Ovary (tissue), 9 donors: ENCODE measurements around the gene KIF16B. TPM values are rescaled to one million over a fixed set of nuclear protein-coding genes. Genes with fewer than 3 reads are reported as not detected.

Experiments used
- DNase-seq, 5 donors: peaks; one replicate each; pipeline ENCODE4 v3.0.0-alpha.2; 2019 to 2020
- H3K27ac ChIP-seq, 2 donors: fragments of 200-600 bp; one replicate each; pipeline versions ENCODE4 v1.5.1 to v1.8.0; 2019 to 2022
- H3K27me3 ChIP-seq: fragments of 200-600 bp; one replicate; pipeline ENCODE4 v1.8.0; 2022
- H3K36me3 ChIP-seq: fragments of 200-600 bp; sonication (generic); one replicate; pipeline ENCODE4 v1.5.1; 2019
- H3K4me1 ChIP-seq: one replicate; pipeline ENCODE4 v1.8.1; 2013; ENCODE audit warnings: mild to moderate bottlenecking, moderate library complexity; ENCODE audit not compliant: insufficient read depth
- H3K4me3 ChIP-seq: fragments of 200-600 bp; sonication (generic); one replicate; pipeline ENCODE4 v1.5.1; 2017
- H3K9me3 ChIP-seq, 2 donors: fragments of 200-600 bp in 1 of 2; sonication (generic) in 1 of 2; one replicate each; pipeline versions ENCODE4 v1.5.1 to v1.8.1; 2013 to 2019; ENCODE audit warnings: mild to moderate bottlenecking in 1 of 2, moderate library complexity in 1 of 2
- CTCF ChIP-seq, 3 donors: fragments of 450-650 bp in 2 of 3; fragments of 200-600 bp in 1 of 3; IDR thresholded peaks; one replicate each; pipeline versions ENCODE4 v1.5.1 to v1.8.0; 2016 to 2022; ENCODE audit warnings: antibody characterized with exemption in 3 of 3, mild to moderate bottlenecking in 1 of 3
- EP300 ChIP-seq: sonication (generic); formaldehyde crosslinking; IDR thresholded peaks from one replicate; pipeline ENCODE4 v1.6.1; 2017; ENCODE audit warnings: antibody characterized with exemption
- POLR2A ChIP-seq: fragments of 450-650 bp; IDR thresholded peaks from one replicate; pipeline ENCODE4 v1.6.1; 2017; ENCODE audit warnings: antibody characterized with exemption, mild to moderate bottlenecking, moderate library complexity
- WGBS, 3 donors: extraction: QIAGEN DNeasy Blood & Tissue Kit in 1 of 3; methylation state at CpG; one replicate each; pipeline versions ENCODE4 v1.1.5 to v1.1.7; 2013 to 2017; 5-methylcytosine and 5-hydroxymethylcytosine counted together
- intact Hi-C, 4 donors: fragments of 100-400 bp; cut with DNase I; formaldehyde crosslinking; loops; one replicate each; pipeline versions ENCODE4 v1.11.0 to v1.15.1; 2022 to 2023
- polyA plus RNA-seq, 2 donors: library from polyadenylated mRNA; stranded (reverse); fragments of 200-250 nt in 1 of 2; fragments of 350-450 nt in 1 of 2; fragmentation: Illumina TruSeq in 1 of 2; extraction: RNeasy Lipid Tissue Mini Kit (QIAGEN cat#74804) in 1 of 2; gene quantifications; one replicate each; pipeline ENCODE4 v1.2.3, GENCODE V29; 2013 to 2014
- total RNA-seq, 7 donors: library from RNA; depleted of rRNA in 2 of 7; stranded (reverse); fragments of >200 nt in 2 of 7; fragmentation: NEBNext Ultra II Directional in 3 of 7; extraction: Animal tissue kit (Norgen Biotek cat#: 25700) in 3 of 7; gene quantifications; one replicate each; pipeline versions ENCODE4 v1.1.0 to v1.2.4, GENCODE V29; 2016 to 2023
- donor health status: DM: no; HTN: no; CAD: no; lungs with moderate emphysema.
- donor health status: DM: no; HTN: no; CAD: no.
- donor health status: Bipolar disorder and iron deficiency.
- donor health status: DM: yes; HTN: yes; CAD: no.
- donor health status: DM: no; HTN: no; CAD: no.
- donor health status: DM: yes; HTN: yes; CAD: no.

Gene KIF16B
- total and polyA plus RNA-seq, 9 donors = 10.9 to 28.1 (median 20.2) TPM

- WGBS, 3 donors = 83 to 85% (median 85%) methylated on average over 2 of the region's 2 CpGs
- H3K27me3 ChIP-seq = no peaks in the 10 kb centered on the region
- no peak overlapping the region for H3K27ac ChIP-seq
- H3K4me1 ChIP-seq = no peaks in the 10 kb centered on the region
- H3K4me3 ChIP-seq = no peak overlapping the region
- intact Hi-C loops = no loop called here
- H3K9me3 ChIP-seq = no peaks in the 10 kb centered on the region
- no peaks in the 10 kb centered on the region for H3K36me3 ChIP-seq
- DNase-seq = no peak
- TF ChIP-seq CTCF (IDR thresholded peaks at IDR 0.05) = no peak
- no peak for TF ChIP-seq EP300
Measured at GRCh38 chr20:16481977-16482376, 91.3 kb downstream of the KIF16B start.

- H3K4me3 ChIP-seq = no peak overlapping the region
- TF ChIP-seq CTCF (IDR thresholded peaks at IDR 0.05) (no peak), POLR2A (no peak), EP300 (no peak)
- DNase-seq = no peak
- no peak overlapping the region for H3K27ac ChIP-seq
- no peaks in the 10 kb centered on the region for H3K36me3 ChIP-seq
- H3K27me3 ChIP-seq = no peaks in the 10 kb centered on the region
- no peaks in the 10 kb centered on the region for H3K4me1 ChIP-seq
- H3K9me3 ChIP-seq = no peaks in the 10 kb centered on the region
- intact Hi-C loops = no loop called here
- WGBS, 3 donors = 61 to 85% (median 72%) methylated on average over 3 of the region's 3 CpGs
Measured at GRCh38 chr20:16479666-16480065, 93.6 kb downstream of the KIF16B start.

DNA sequence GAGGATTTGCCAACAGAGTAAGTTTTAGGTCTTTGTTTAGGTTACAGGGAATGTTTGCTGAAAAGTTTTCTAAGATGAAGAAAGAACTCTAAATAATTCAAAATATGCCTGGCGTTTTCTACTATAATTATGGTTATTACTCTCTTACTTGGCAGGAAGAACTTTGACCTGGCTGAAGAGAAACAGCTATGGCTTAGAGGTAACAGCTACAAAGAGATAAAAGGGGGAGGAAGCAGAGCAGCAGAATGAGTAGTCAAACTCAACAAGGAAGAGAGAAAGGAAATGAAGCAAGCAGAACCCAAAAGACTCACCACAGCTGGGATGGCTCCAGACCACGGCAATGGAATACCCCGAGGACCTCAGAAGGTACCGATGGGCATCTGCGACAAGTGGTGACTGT is 95.6 kb downstream of the KIF16B start:
- DNase-seq = no peak
- intact Hi-C loops = no loop called here
- no peak overlapping the region for H3K4me3 ChIP-seq
- WGBS, 3 donors = 34 to 66% (median 52%) methylated on average over 5 of the region's 5 CpGs
- no peaks in the 10 kb centered on the region for H3K9me3 ChIP-seq
- H3K4me1 ChIP-seq = no peaks in the 10 kb centered on the region
- TF ChIP-seq EP300 (no peak), POLR2A (no peak), CTCF (IDR thresholded peaks at IDR 0.05) (no peak)
- no peak overlapping the region for H3K27ac ChIP-seq
- no peaks in the 10 kb centered on the region for H3K36me3 ChIP-seq
- H3K27me3 ChIP-seq = no peaks in the 10 kb centered on the region

DNA sequence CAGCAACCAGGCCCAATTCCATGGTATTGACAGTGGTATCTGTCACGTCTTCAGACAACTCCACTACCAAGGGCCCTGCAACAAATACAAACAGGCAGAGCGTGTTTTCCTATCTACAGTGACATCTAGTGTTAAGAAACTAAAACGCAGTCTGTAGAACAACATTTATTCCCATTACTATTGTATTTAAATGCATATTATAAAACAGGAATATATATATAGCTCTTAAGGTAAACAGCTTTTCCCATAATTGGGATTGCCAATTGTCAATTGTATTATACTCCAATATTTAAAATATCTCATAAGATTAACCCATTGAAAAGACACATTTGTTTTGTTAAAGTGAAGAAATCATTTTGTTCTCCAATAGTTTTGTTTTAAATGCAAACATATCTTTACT is 97.2 kb downstream of the KIF16B start:
- no peak for DNase-seq
- Histone ChIP-seq H3K4me1 (peaks cover 1% of the 10 kb centered on the region), H3K27me3 (no peaks in the 10 kb centered on the region), H3K27ac (no peak overlapping the region), H3K4me3 (no peak overlapping the region), H3K9me3 (no peaks in the 10 kb centered on the region), H3K36me3 (no peaks in the 10 kb centered on the region)
- 10 to 15% (median 13%) methylated on average over 3 of the region's 3 CpGs for WGBS, 3 donors
- TF ChIP-seq CTCF (IDR thresholded peaks at IDR 0.05) (peak; percentile 39 to 62 (median 61)), EP300 (no peak)
- intact Hi-C loops = no loop called here

DNA sequence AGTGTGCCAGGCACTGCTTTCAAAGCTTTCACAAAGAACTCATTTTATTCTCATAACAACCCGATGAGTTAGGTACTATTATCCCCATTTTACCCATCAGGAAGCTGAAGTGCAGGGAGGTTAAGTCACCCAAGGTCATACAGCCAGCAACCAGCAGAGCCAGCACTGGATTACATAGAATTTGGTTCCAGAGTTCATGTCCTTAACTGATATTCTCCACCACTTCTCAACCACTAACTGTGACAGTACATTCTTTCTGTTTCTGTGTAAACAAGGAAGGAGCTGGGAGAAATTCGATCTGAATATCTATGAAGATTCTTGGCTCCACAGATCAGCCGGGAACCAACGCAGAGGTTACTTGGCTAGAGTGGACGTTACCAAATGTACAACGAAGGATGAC is 98.0 kb downstream of the KIF16B start:
- intact Hi-C loops = no loop called here
- Histone ChIP-seq H3K27ac (no peak overlapping the region), H3K4me1 (peaks cover 1% of the 10 kb centered on the region), H3K9me3 (no peaks in the 10 kb centered on the region), H3K4me3 (no peak overlapping the region), H3K27me3 (no peaks in the 10 kb centered on the region), H3K36me3 (no peaks in the 10 kb centered on the region)
- no peak for DNase-seq
- TF ChIP-seq POLR2A = no peak
- TF ChIP-seq EP300 = no peak
- TF ChIP-seq CTCF (IDR thresholded peaks at IDR 0.05) = no peak
- 8 to 31% (median 29%) methylated on average over 6 of the region's 6 CpGs for WGBS, 3 donors
